Pancreas (tissue), 10 donors: Measurements from ENCODE around the gene CAPN10. TPM values are rescaled to one million over a fixed set of nuclear protein-coding genes. Genes with fewer than 3 reads are reported as not detected.
A peak's percentile ranks its signal among the peaks of the same experiment; 100 is the strongest.

Experiments used
- ATAC-seq, 4 donors: fragments of 200-7000 bp; cut with Tn5 transposase; one replicate each; pipeline versions ENCODE4 v1.8.0 to v1.9.1; 2020; ENCODE audit warnings: mild to moderate bottlenecking in 4 of 4, moderate library complexity in 4 of 4
- DNase-seq, 6 donors: peaks; one replicate each; pipeline ENCODE4 v3.0.0-alpha.2; 2020
- FAIRE-seq: peaks from 2 replicates; lab custom pipeline; 2012; peaks lifted over from hg19 to GRCh38; lab: Jason Lieb, UNC
- H3K27ac ChIP-seq, 4 donors: fragments of 200-600 bp; sonication (generic); 1 replicate in 3 of 4; 2 replicates in 1 of 4; pipeline versions ENCODE4 v1.5.0 to v1.8.0; 2020
- H3K27me3 ChIP-seq, 4 donors: fragments of 200-600 bp; one replicate each; pipeline ENCODE4 v1.8.0; 2021
- H3K36me3 ChIP-seq, 3 donors: fragments of 200-600 bp; sonication (generic) in 1 of 3; one replicate each; pipeline versions ENCODE4 v1.5.0 to v1.8.0; 2020 to 2021
- H3K4me1 ChIP-seq, 3 donors: fragments of 200-600 bp; one replicate each; pipeline ENCODE4 v1.8.0; 2021
- H3K4me3 ChIP-seq, 4 donors: fragments of 200-600 bp; sonication (generic) in 2 of 4; one replicate each; pipeline versions ENCODE4 v1.5.0 to v1.8.0; 2020 to 2021
- H3K9me3 ChIP-seq, 4 donors: fragments of 200-600 bp; one replicate each; pipeline ENCODE4 v1.8.0; 2021
- CTCF ChIP-seq, 4 donors: fragments of 200-600 bp; sonication (generic) in 3 of 4; IDR thresholded peaks; one replicate each; pipeline versions ENCODE4 v1.5.0 to v1.8.0; 2021; ENCODE audit warnings: antibody characterized with exemption in 4 of 4
- WGBS, 2 donors: extraction: QIAGEN DNeasy Blood & Tissue Kit; methylation state at CpG; one replicate each; pipeline ENCODE4 v1.1.7; 2013; 5-methylcytosine and 5-hydroxymethylcytosine counted together
- intact Hi-C, 3 donors: fragments of 100-400 bp; cut with DNase I; formaldehyde crosslinking; loops; one replicate each; pipeline versions ENCODE4 v1.11.1 to v1.14.2; 2022
- polyA plus RNA-seq, 2 donors: library from polyadenylated mRNA; stranded (reverse); fragments of 200-250 nt; gene quantifications; one replicate each; pipeline ENCODE4 v1.2.3, GENCODE V29; 2013
- total RNA-seq, 6 donors: library from RNA; stranded (reverse); fragmentation: NEBNext Ultra II Directional in 4 of 6; extraction: Animal tissue kit (Norgen Biotek cat#: 25700) in 4 of 6; gene quantifications; one replicate each; pipeline versions ENCODE4 v1.2.1 to v1.2.4, GENCODE V29; 2021 to 2023
- donor health status: healthy with polysubstance abuse.
- donor health status: DM: no; HTN: no; CAD: no; lungs with moderate emphysema.
- donor health status: DM: no; HTN: no; CAD: no.
- donor health status: control.
- donor health status: control.
- donor health status: Bipolar disorder and iron deficiency.
- donor health status: DM: yes; HTN: yes; CAD: no.
- donor health status: DM: no; HTN: no; CAD: no.
- donor health status: DM: no; HTN: no; CAD: no.
- donor health status: DM: yes; HTN: yes; CAD: no.

The CAPN10 gene
- total and polyA plus RNA-seq, 8 donors: 8.6 to 49.3 (median 12.7) TPM

GRCh38 chr2:240555541-240556250 lies 30.8 kb upstream of the CAPN10 start:
- Histone ChIP-seq H3K4me3 (no peak overlapping the region), H3K27ac (no peak overlapping the region), H3K36me3 (no peaks in the 10 kb centered on the region), H3K4me1 (peaks cover 6 to 13% (median 10%) of the 10 kb centered on the region in 3 donors), H3K27me3 (no peaks in the 10 kb centered on the region), H3K9me3 (peaks cover 0 to 2% (median 0%) of the 10 kb centered on the region in 4 donors)
- no peak for TF ChIP-seq CTCF (IDR thresholded peaks at IDR 0.05)
- intact Hi-C loops: no loop called here
- peak in 2 of 6 donors; percentile 12 to 22 for DNase-seq
- 93 to 95% methylated on average over 16 of the region's 16 CpGs for WGBS, 2 donors
- ATAC-seq: no peak
- FAIRE-seq: no peak

- no peak for ATAC-seq
- Histone ChIP-seq H3K36me3 (no peaks in the 10 kb centered on the region), H3K4me3 (no peak overlapping the region), H3K9me3 (no peaks in the 10 kb centered on the region), H3K27ac (no peak overlapping the region), H3K4me1 (peaks cover 11 to 15% (median 14%) of the 10 kb centered on the region in 3 donors), H3K27me3 (no peaks in the 10 kb centered on the region)
- 74% methylated on average over 9 of the region's 9 CpGs for WGBS, 2 donors
- no peak for FAIRE-seq
- no peak for TF ChIP-seq CTCF (IDR thresholded peaks at IDR 0.05)
- intact Hi-C loops: no loop called here
- DNase-seq: peak in 5 of 6 donors; percentile 26 to 64 (median 34)
Measured at GRCh38 chr2:240556553-240557100, 29.9 kb upstream of the CAPN10 start.

GRCh38 chr2:240557101-240557751 lies 29.3 kb upstream of the CAPN10 start:
- WGBS, 2 donors: 46 to 48% methylated on average over 51 of the region's 51 CpGs
- TF ChIP-seq CTCF (IDR thresholded peaks at IDR 0.05): no peak
- ATAC-seq: no peak
- no peaks in the 10 kb centered on the region for H3K9me3 ChIP-seq
- no peak for FAIRE-seq
- H3K4me3 ChIP-seq: peak overlapping the region in 3 of 4 donors; percentile 18 to 46 (median 31)
- peaks cover 15 to 19% (median 17%) of the 10 kb centered on the region in 3 donors for H3K4me1 ChIP-seq
- DNase-seq: peak in 4 of 6 donors; percentile 26 to 74 (median 45)
- H3K27ac ChIP-seq: no peak overlapping the region
- H3K27me3 ChIP-seq: no peaks in the 10 kb centered on the region
- no peaks in the 10 kb centered on the region for H3K36me3 ChIP-seq
- intact Hi-C loops: no loop called here

- H3K27ac ChIP-seq: no peak within 1 kb of the TSS
- 6 to 10% methylated on average over 17 to 47 of the region's 47 CpGs for WGBS, 2 donors
- H3K27me3 ChIP-seq: no peaks in the 10 kb centered on the region
- FAIRE-seq (no peak), DNase-seq (peak; percentile 60 to 89 (median 74)), ATAC-seq (peak in 3 of 4 donors; percentile 20 to 23 (median 23))
- intact Hi-C loops: no loop called here
- H3K36me3 ChIP-seq: no peaks in the 10 kb centered on the region
- H3K9me3 ChIP-seq: no peaks in the 10 kb centered on the region
- no peak for TF ChIP-seq CTCF (IDR thresholded peaks at IDR 0.05)
- peak within 1 kb of the TSS in 3 of 4 donors; percentile 18 to 46 (median 31) for H3K4me3 ChIP-seq
- peaks cover 15 to 19% (median 17%) of the 10 kb centered on the region in 3 donors for H3K4me1 ChIP-seq
Measured at GRCh38 chr2:240557808-240558207, 28.7 kb upstream of the CAPN10 start, which contains the start of gene ANKMY1. ANKMY1 (minus strand) TSS chr2:240557988; CDS start chr2:240557335, 653 bp downstream.
